Lower lobe of right lung (tissue), 2 donors: ENCODE measurements around the gene LILRB2. TPM values are rescaled to one million over a fixed set of nuclear protein-coding genes. Genes with fewer than 3 reads are reported as not detected.
"Not testable (repeated sequence)": the region's sequence is repeated elsewhere in the genome, so short reads cannot be mapped to it uniquely, and the experiment has no call there.

Experiments
- ATAC-seq, 2 donors: fragments of 200-7000 bp; cut with Tn5 transposase; one replicate each; pipeline ENCODE4 v1.9.1; 2020 to 2022; ENCODE audit warnings: mild to moderate bottlenecking in 2 of 2, moderate library complexity in 2 of 2
- DNase-seq: peaks from one replicate; pipeline ENCODE4 v3.0.0-alpha.2; 2020
- H3K27ac ChIP-seq: fragments of 200-600 bp; one replicate; pipeline ENCODE4 v1.8.0; 2022
- H3K27me3 ChIP-seq: fragments of 200-600 bp; one replicate; pipeline ENCODE4 v1.8.0; 2022; ENCODE audit warnings: low read depth
- H3K36me3 ChIP-seq: fragments of 200-600 bp; one replicate; pipeline ENCODE4 v1.8.0; 2022; ENCODE audit warnings: mild to moderate bottlenecking
- H3K4me1 ChIP-seq: fragments of 200-600 bp; one replicate; pipeline ENCODE4 v1.8.0; 2022
- H3K4me3 ChIP-seq: fragments of 200-600 bp; one replicate; pipeline ENCODE4 v1.8.0; 2022; ENCODE audit warnings: mild to moderate bottlenecking
- H3K9me3 ChIP-seq: fragments of 200-600 bp; one replicate; pipeline ENCODE4 v1.8.0; 2022
- CTCF ChIP-seq: fragments of 200-600 bp; IDR thresholded peaks from one replicate; pipeline ENCODE4 v1.8.0; 2022; ENCODE audit warnings: antibody characterized with exemption, mild to moderate bottlenecking
- intact Hi-C: fragments of 100-400 bp; cut with DNase I; formaldehyde crosslinking; loops from one replicate; pipeline ENCODE4 v1.11.0; 2022
- long read RNA-seq: library from polyadenylated mRNA; unstranded; transcript quantifications from one replicate; pipeline ENCODE4 v2.0.0, GENCODE V29; 2021
- total RNA-seq: library from RNA; stranded (reverse); fragmentation: NEBNext Ultra II Directional; extraction: Animal tissue kit (Norgen Biotek cat#: 25700); gene quantifications from one replicate; pipeline ENCODE4 v1.2.1, GENCODE V29; 2021
- donor health status: DM: no; HTN: yes; CAD: no; lungs with severe emphysema.

The LILRB2 gene
- 26.1 TPM for total RNA-seq
- long read RNA-seq, transcript LILRB2-201 (14 exons, 2,397 nt), result major isoform, 6 of 32 reads
- long read RNA-seq, partial matches to known transcripts, result 8 of 32 reads
- long read RNA-seq, other reads (novel, unspliced or antisense), result 16 of 32 reads

GRCh38 chr19:54281007-54281728, at the start of gene LILRB2:
LILRB2 (minus strand) TSS chr19:54281110; CDS start chr19:54280496, 614 bp downstream.
- DNase-seq (no peak), ATAC-seq (peak; percentile 47 to 57)
- no peaks in the 10 kb centered on the region for H3K36me3 ChIP-seq
- no peak for TF ChIP-seq CTCF
- H3K4me3 ChIP-seq, result peak within 1 kb of the TSS; percentile 41
- no peaks in the 10 kb centered on the region for H3K9me3 ChIP-seq
- H3K27ac ChIP-seq, result peak within 1 kb of the TSS; percentile 73
- H3K27me3 ChIP-seq, result peaks cover 16% of the 10 kb centered on the region
- no peaks in the 10 kb centered on the region for H3K4me1 ChIP-seq
- intact Hi-C loops, result no loop called here

- H3K27me3 ChIP-seq, result no peaks in the 10 kb centered on the region
- no peaks in the 10 kb centered on the region for H3K36me3 ChIP-seq
- H3K4me3 ChIP-seq, result no peak overlapping the region
- intact Hi-C loops, result no loop called here
- no peak for TF ChIP-seq CTCF
- ATAC-seq (no peak), DNase-seq (peak; percentile 10)
- H3K4me1 ChIP-seq, result peaks cover 4% of the 10 kb centered on the region
- no peak overlapping the region for H3K27ac ChIP-seq
- H3K9me3 ChIP-seq, result no peaks in the 10 kb centered on the region
Measured at GRCh38 chr19:54329476-54330165, 48.7 kb upstream of the LILRB2 start.

- H3K4me1 ChIP-seq, H3K9me3 ChIP-seq, ATAC-seq, H3K27ac ChIP-seq, H3K36me3 ChIP-seq, H3K4me3 ChIP-seq, intact Hi-C loops, DNase-seq, H3K27me3 ChIP-seq: not testable (repeated sequence)
Measured at GRCh38 chr19:54328781-54329180, 47.9 kb upstream of the LILRB2 start.

GRCh38 chr19:54325631-54326030, 44.7 kb upstream of the LILRB2 start:
- Histone ChIP-seq H3K27me3 (no peaks in the 10 kb centered on the region), H3K9me3 (no peaks in the 10 kb centered on the region), H3K36me3 (no peaks in the 10 kb centered on the region), H3K27ac (no peak overlapping the region), H3K4me3 (no peak overlapping the region), H3K4me1 (peaks cover 4% of the 10 kb centered on the region)
- ATAC-seq (no peak), DNase-seq (peak; percentile 30)
- TF ChIP-seq CTCF, result no peak
- intact Hi-C loops, result no loop called here

DNA sequence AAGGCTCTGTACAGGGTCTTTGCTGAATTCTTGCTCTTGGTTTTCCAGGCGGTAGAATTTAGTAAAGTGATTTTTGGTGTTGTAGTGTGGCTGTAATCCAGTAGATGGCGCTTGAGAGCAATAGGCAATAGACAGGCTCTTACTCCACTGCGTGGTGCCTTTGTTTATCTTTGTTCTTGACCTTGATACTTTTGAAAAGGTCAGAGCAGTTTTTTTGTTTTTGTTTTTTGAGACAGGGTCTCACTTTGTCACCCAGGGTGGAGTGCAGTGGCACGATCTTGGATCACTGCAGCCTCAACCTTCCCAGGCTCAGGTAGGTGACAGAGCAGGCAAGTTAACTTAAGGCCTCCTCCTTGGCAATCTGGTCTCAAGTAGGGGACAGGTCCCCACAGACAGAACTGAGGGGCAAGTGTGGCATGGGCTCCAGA, 44.3 kb upstream of the LILRB2 start:
- intact Hi-C loops, result no loop called here
- ATAC-seq (peak; percentile 73 to 81), DNase-seq (no peak)
- Histone ChIP-seq H3K4me3 (no peak overlapping the region), H3K27me3 (no peaks in the 10 kb centered on the region), H3K4me1 (peaks cover 4% of the 10 kb centered on the region), H3K27ac (no peak overlapping the region), H3K9me3 (no peaks in the 10 kb centered on the region), H3K36me3 (no peaks in the 10 kb centered on the region)
- peak; percentile 79 for TF ChIP-seq CTCF

DNA sequence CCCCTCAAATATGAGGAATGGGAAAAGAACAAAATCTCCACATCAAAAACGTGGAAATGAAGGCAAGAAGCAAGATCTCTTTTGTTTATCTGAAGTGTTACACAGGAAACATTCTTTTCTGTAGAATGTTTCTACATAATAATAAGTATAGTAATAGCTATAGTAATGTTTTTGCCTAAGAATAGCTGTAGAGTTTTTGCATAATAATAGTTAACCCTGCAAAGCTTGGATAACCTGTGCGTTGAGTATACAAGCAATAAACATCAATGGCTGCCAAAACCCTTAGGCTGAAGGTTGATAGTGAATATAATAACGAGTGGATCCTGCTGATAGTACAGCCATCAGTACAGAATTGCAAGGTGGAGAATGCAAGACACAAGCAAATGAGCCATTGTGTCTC, 43.2 kb upstream of the LILRB2 start:
- Histone ChIP-seq H3K27me3 (no peaks in the 10 kb centered on the region), H3K4me3 (no peak overlapping the region), H3K9me3 (no peaks in the 10 kb centered on the region), H3K36me3 (no peaks in the 10 kb centered on the region), H3K4me1 (peaks cover 4% of the 10 kb centered on the region), H3K27ac (no peak overlapping the region)
- ATAC-seq (no peak), DNase-seq (no peak)
- intact Hi-C loops, result no loop called here
- TF ChIP-seq CTCF, result no peak
